KMS-11 (cell line): Measurements from ENCODE around the gene AXL.
"Not testable (repeated sequence)": the region's sequence is repeated elsewhere in the genome, so short reads cannot be mapped to it uniquely, and the experiment has no call there.

Experiments used
- H2AFZ ChIP-seq: fragments of 200-600 bp; sonication (generic); 2 replicates; pipeline ENCODE4 v1.6.1; 2016; ENCODE audit warnings: antibody characterized with exemption, mixed run types, low read depth
- H3K27ac ChIP-seq: fragments of 200-600 bp; sonication (generic); 2 replicates; pipeline ENCODE4 v1.6.1; 2016; ENCODE audit warnings: mild to moderate bottlenecking, mixed run types
- H3K27me3 ChIP-seq: fragments of 200-600 bp; sonication (generic); 2 replicates; pipeline ENCODE4 v1.6.1; 2017; ENCODE audit warnings: mild to moderate bottlenecking, low read depth, mixed run types, moderate library complexity; ENCODE audit not compliant: insufficient read depth
- H3K36me3 ChIP-seq: fragments of 200-600 bp; sonication (generic); 2 replicates; pipeline ENCODE4 v1.6.1; 2017; ENCODE audit warnings: mild to moderate bottlenecking, mixed run types; ENCODE audit not compliant: insufficient read depth
- H3K4me1 ChIP-seq: fragments of 200-600 bp; sonication (generic); 2 replicates; pipeline ENCODE4 v1.6.1; 2016; ENCODE audit warnings: mild to moderate bottlenecking, low read depth, mixed run types; ENCODE audit not compliant: poor library complexity, severe bottlenecking
- H3K4me2 ChIP-seq: fragments of 200-600 bp; sonication (generic); 2 replicates; pipeline ENCODE4 v1.7.0; 2016; ENCODE audit warnings: mild to moderate bottlenecking, mixed run types
- H3K4me3 ChIP-seq: fragments of 200-600 bp; sonication (generic); IDR thresholded peaks from 2 replicates; pipeline ENCODE4 v1.6.1; 2017; ENCODE audit warnings: low read depth, low read length, mixed read lengths; ENCODE audit not compliant: insufficient read depth
- H3K79me2 ChIP-seq: fragments of 200-600 bp; sonication (generic); 2 replicates; pipeline ENCODE4 v1.6.1; 2016; ENCODE audit warnings: low read depth, mixed run types; ENCODE audit not compliant: insufficient read depth
- H3K9ac ChIP-seq: fragments of 200-600 bp; sonication (generic); 2 replicates; pipeline ENCODE4 v1.6.1; 2016; ENCODE audit warnings: mild to moderate bottlenecking, mixed run types
- H4K20me1 ChIP-seq: fragments of 200-600 bp; sonication (generic); 2 replicates; pipeline ENCODE4 v1.6.1; 2016; ENCODE audit warnings: mild to moderate bottlenecking, mixed run types; ENCODE audit not compliant: insufficient read depth
- TF ChIP-seq, protein P1 (sequence below): fragments of 200-600 bp; sonication (generic); conservative IDR thresholded peaks from 2 replicates; pipeline ENCODE4 v1.6.1; 2017; ENCODE audit warnings: low read depth, mild to moderate bottlenecking, antibody characterized with exemption, low read length, moderate library complexity, mixed read lengths

The AXL gene

DNA sequence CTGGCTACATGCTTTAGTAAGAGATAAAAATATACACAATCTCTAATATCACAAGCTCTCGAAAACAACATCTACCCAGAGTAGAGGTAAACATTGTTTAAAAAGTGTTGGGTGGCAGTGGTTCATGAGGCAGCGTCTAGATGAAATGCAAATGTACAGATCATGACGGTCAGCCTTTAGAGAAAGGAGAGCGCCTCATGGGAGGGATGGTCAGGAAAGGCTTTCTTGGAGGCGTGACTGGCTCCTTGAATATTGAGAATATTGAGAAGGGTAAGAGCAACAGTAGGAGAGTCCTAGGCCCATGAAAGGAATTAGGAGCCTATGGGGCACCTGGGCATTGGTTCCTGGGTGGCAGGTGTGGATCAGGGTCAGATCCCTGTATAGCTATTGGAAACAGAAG is 55.8 kb downstream of the AXL start:
- peaks cover 46% of the 10 kb centered on the region; the same call in 1 of the 2 replicates for H3K36me3 ChIP-seq
- 0 out of 2 replicates have a peak, but pooled peaks cover 4% of the 10 kb centered on the region for H3K79me2 ChIP-seq

DNA sequence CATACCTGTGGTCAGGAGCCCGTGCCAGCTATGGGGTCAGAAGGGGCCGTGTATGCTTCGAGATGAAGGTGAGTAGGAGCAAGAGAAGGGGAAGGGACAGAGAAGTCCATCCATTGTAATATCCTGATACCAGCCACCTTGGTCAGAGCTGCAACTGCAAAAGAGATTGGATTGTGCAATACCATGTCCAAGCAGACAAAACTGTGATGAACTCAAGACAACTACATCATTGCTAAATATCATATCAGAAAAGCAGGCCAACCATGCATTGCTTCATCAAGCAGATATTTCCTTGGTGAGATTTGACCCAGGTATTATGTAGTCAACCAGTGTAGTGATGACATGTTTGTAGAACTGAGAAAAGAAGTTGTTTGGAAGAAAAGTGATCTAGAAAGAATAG is 57.2 kb downstream of the AXL start:
- Histone ChIP-seq H2AFZ (no peak overlapping the region), H3K27me3 (no peaks in the 10 kb centered on the region), H3K9ac (no peak overlapping the region), H3K4me3 (no peak overlapping the region), H3K27ac (no peak overlapping the region), H4K20me1 (no peaks in the 10 kb centered on the region), H3K79me2 (0 out of 2 replicates have a peak, but pooled peaks cover 6% of the 10 kb centered on the region), H3K4me1 (no peaks in the 10 kb centered on the region), H3K4me2 (no peak overlapping the region), H3K36me3 (peaks cover 43% of the 10 kb centered on the region; the same call in 1 of the 2 replicates)
- TF ChIP-seq, protein P1, sequence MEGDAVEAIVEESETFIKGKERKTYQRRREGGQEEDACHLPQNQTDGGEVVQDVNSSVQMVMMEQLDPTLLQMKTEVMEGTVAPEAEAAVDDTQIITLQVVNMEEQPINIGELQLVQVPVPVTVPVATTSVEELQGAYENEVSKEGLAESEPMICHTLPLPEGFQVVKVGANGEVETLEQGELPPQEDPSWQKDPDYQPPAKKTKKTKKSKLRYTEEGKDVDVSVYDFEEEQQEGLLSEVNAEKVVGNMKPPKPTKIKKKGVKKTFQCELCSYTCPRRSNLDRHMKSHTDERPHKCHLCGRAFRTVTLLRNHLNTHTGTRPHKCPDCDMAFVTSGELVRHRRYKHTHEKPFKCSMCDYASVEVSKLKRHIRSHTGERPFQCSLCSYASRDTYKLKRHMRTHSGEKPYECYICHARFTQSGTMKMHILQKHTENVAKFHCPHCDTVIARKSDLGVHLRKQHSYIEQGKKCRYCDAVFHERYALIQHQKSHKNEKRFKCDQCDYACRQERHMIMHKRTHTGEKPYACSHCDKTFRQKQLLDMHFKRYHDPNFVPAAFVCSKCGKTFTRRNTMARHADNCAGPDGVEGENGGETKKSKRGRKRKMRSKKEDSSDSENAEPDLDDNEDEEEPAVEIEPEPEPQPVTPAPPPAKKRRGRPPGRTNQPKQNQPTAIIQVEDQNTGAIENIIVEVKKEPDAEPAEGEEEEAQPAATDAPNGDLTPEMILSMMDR = no peak

More for the DNA sequence above, 55.8 kb downstream of the AXL start:
- Histone ChIP-seq H2AFZ (no peak overlapping the region), H3K27me3 (no peaks in the 10 kb centered on the region), H3K27ac (no peak overlapping the region), H3K4me1 (no peaks in the 10 kb centered on the region), H3K4me3 (no peak overlapping the region), H3K9ac (no peak overlapping the region), H3K4me2 (no peak overlapping the region), H4K20me1 (no peaks in the 10 kb centered on the region)
- TF ChIP-seq, protein P1 = no peak

DNA sequence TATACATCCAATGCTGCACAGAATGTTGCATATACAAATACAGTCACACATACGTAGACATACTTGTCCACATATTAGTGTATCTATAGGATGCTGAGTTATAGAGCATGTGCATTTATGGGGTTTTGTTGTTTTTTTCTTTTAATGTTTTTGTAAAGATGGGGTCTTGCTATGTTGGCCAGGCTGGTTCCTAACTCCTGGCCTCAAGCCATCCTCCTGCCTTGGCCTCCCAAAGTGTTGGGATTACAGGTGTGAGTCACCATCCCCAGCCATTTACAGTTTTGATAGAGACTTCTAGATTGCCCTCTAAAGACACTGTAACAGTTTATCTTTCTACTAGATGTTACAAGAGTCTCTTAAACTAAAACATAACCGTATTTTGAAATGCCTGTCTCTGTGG is 59.5 kb downstream of the AXL start:
- H3K36me3 ChIP-seq = peaks cover 45% of the 10 kb centered on the region; the same call in 1 of the 2 replicates
- no peaks in the 10 kb centered on the region for H3K4me1 ChIP-seq

GRCh38 chr19:41288673-41289530 is 69.9 kb downstream of the AXL start:
- no peak overlapping the region for H3K4me3 ChIP-seq
- no peak overlapping the region for H3K4me2 ChIP-seq
- H3K79me2 ChIP-seq = peaks cover 7% of the 10 kb centered on the region; the same call in 1 of the 2 replicates
- H4K20me1 ChIP-seq = no peaks in the 10 kb centered on the region; the same call in 1 of the 2 replicates
- H3K36me3 ChIP-seq = peaks cover 35% of the 10 kb centered on the region; the same call in 1 of the 2 replicates
- H2AFZ ChIP-seq = no peak overlapping the region
- peaks cover 19% of the 10 kb centered on the region for H3K4me1 ChIP-seq
- H3K27me3 ChIP-seq = no peaks in the 10 kb centered on the region; the same call in 1 of the 2 replicates
- H3K27ac ChIP-seq = no peak overlapping the region
- TF ChIP-seq, protein P1 = no peak
- no peak overlapping the region for H3K9ac ChIP-seq

More for the DNA sequence above, 59.5 kb downstream of the AXL start:
- Histone ChIP-seq H3K27me3 (no peaks in the 10 kb centered on the region), H3K79me2 (0 out of 2 replicates have a peak, but pooled peaks cover 6% of the 10 kb centered on the region), H4K20me1 (no peaks in the 10 kb centered on the region), H2AFZ (no peak overlapping the region), H3K4me3 (no peak overlapping the region), H3K4me2 (no peak overlapping the region), H3K9ac (no peak overlapping the region), H3K27ac (no peak overlapping the region)
- TF ChIP-seq, protein P1 = no peak

- not testable (repeated sequence) for H2AFZ ChIP-seq, H3K79me2 ChIP-seq, H3K4me3 ChIP-seq
Measured at GRCh38 chr19:41289814-41290213, 70.8 kb downstream of the AXL start.

More at GRCh38 chr19:41289814-41290213, 70.8 kb downstream of the AXL start:
- Histone ChIP-seq H3K4me1 (peaks cover 28% of the 10 kb centered on the region), H3K36me3 (peaks cover 31% of the 10 kb centered on the region; the same call in 1 of the 2 replicates)
- H4K20me1 ChIP-seq, H3K4me2 ChIP-seq, H3K9ac ChIP-seq, H3K27me3 ChIP-seq, H3K27ac ChIP-seq: not testable (repeated sequence)
